SK-N-MC (cell line): ENCODE data around the gene PDLIM5.

ENCODE experiments used
- EZH2 ChIP-seq: fragments of 200-600 bp; sonication (generic); IDR thresholded peaks from one replicate; pipeline ENCODE4 v1.6.1; 2017; ENCODE audit warnings: antibody characterized with exemption
- FOXP2 ChIP-seq: optimal IDR thresholded peaks from 2 replicates; pipeline ENCODE3; 2011; ENCODE audit warnings: mild to moderate bottlenecking, moderate library complexity; ENCODE audit not compliant: insufficient read depth; ENCODE audit errors: extremely low read length, control extremely low read depth
- POLR2AphosphoS5 ChIP-seq: IDR thresholded peaks from 2 replicates; pipeline ENCODE4 v1.6.1; 2012; ENCODE audit warnings: mild to moderate bottlenecking, low read depth, low read length, borderline replicate concordance

GRCh38 chr4:94537921-94538628 lies 86.3 kb downstream of the PDLIM5 start:
- no peak for TF ChIP-seq POLR2AphosphoS5
- TF ChIP-seq EZH2, result no peak
- no peak for TF ChIP-seq FOXP2
